H54 (cell line): ENCODE results near the gene CBLL2.
"Not testable (repeated sequence)": the region's sequence is repeated elsewhere in the genome, so short reads cannot be mapped to it uniquely, and the experiment has no call there.

ENCODE experiments used
- DNase-seq: peaks from one replicate; pipeline ENCODE4 v3.0.0; 2011; ENCODE audit warnings: low spot score, mixed read lengths; ENCODE audit not compliant: insufficient read length
- FAIRE-seq: peaks from 3 replicates; lab custom pipeline; 2011; peaks lifted over from hg19 to GRCh38; lab: Jason Lieb, UNC
- POLR2A ChIP-seq: IDR thresholded peaks from 2 replicates; pipeline ENCODE4 v1.6.1; 2011; ENCODE audit warnings: low read depth, mild to moderate bottlenecking, low read length

Gene CBLL2, protein sequence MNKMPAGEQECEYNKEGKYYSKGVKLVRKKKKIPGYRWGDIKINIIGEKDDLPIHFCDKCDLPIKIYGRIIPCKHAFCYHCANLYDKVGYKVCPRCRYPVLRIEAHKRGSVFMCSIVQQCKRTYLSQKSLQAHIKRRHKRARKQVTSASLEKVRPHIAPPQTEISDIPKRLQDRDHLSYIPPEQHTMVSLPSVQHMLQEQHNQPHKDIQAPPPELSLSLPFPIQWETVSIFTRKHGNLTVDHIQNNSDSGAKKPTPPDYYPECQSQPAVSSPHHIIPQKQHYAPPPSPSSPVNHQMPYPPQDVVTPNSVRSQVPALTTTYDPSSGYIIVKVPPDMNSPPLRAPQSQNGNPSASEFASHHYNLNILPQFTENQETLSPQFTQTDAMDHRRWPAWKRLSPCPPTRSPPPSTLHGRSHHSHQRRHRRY

GRCh38 chrX:22272613-22273012, at the start of gene CBLL2:
Gene CBLL2, plus strand, starts transcription at chrX:22272913. Its CDS starts 79 bp downstream, at chrX:22272992.
- TF ChIP-seq POLR2A, result no peak
- FAIRE-seq, result no peak
- no peak for DNase-seq

GRCh38 chrX:22234380-22234779, 38.3 kb upstream of the CBLL2 start:
- DNase-seq, result no peak
- FAIRE-seq, result no peak
- no peak for TF ChIP-seq POLR2A

- DNase-seq (no peak), FAIRE-seq (no peak)
- no peak for TF ChIP-seq POLR2A
Measured at GRCh38 chrX:22237479-22237878, 35.2 kb upstream of the CBLL2 start.

- FAIRE-seq, result no peak
Measured at GRCh38 chrX:22246620-22247019, 26.1 kb upstream of the CBLL2 start.

DNA sequence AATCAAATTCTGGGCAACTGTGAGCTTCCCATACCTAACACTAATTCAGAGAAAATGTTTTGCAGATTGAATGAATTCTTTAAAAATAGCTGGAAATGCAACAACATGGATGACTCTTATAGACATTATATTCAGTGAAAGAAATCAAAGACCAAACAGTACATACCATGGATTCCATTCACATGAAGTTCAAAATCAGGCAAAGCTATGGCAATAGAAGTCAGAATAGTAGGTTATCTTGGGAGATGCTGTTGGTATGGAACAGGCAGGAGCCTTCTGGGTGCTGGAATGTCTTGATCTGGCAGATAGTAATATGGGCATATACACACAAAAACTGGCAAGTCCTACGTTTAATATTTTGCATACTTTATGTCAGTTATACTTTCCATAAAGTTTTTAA, 25.5 kb upstream of the CBLL2 start:
- DNase-seq, result no peak
- no peak for TF ChIP-seq POLR2A
- no peak for FAIRE-seq

More at GRCh38 chrX:22246620-22247019, 26.1 kb upstream of the CBLL2 start:
- no peak for TF ChIP-seq POLR2A
- DNase-seq, result no peak

DNA sequence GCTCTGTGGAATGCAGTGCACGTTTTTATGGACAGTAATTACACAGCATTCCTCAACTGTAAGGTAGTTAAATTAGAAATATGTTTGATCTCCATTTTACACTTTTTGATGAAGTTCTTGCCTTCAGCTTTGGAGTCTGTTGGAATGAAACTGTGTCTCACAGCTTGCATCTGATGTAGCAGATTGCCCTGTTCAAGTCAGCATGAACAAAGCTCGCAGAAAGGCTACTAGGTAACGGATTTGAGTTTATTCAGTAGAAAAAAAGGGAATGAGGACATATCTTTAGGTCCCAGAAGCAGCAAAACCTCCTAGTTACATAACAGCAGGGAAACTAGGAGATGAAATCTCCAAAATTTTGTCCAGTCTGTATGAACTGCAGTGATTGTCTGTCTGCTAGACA, 24.3 kb upstream of the CBLL2 start:
- DNase-seq (no peak), FAIRE-seq (no peak)
- TF ChIP-seq POLR2A, result no peak

DNA sequence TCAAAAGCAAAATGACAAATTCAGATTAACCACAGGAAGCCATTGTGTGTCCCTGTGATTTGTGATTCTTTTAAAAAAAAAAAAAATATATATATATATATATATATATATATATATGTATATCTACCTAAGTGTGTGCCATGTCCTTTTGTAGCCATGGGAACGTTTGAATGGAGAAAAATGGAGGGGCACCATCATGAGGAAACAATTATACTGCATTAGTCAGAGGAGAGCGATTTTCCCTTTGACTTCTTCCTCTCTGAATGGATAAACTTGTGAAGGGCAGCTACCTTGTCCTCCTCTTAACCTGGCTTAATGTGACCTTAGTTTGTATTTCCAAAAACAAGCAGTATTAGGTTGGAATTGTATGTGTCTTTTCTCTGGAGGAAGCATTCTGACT, 23.3 kb upstream of the CBLL2 start:
- no peak for TF ChIP-seq POLR2A
- no peak for FAIRE-seq
- no peak for DNase-seq

GRCh38 chrX:22268706-22269105, 4.0 kb upstream of the CBLL2 start:
- no peak for TF ChIP-seq POLR2A
- DNase-seq (no peak), FAIRE-seq (no peak)

GRCh38 chrX:22273714-22274317, 1.1 kb downstream of the CBLL2 start:
- FAIRE-seq (no peak), DNase-seq (no peak)
- no peak for TF ChIP-seq POLR2A

DNA sequence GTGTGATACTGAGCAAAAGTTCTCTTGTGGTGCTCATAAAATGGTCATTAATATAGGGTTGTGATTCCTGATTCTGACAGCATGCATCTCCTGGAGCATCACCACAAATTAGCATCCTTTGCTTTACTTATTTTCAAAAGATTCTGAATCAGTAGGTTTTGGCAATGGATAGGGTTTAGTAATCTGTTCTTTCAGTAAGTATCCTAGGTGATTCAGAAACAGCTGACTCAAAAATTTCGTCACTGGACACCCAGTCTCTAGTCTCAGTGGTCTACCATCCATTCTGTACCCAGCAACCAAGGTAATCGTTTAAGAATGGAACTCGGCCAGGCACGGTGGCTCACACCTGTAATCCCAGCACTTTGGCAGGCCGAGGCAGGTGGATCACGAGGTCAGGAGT, 4.1 kb downstream of the CBLL2 start:
- DNase-seq, result no peak
- no peak for FAIRE-seq
- no peak for TF ChIP-seq POLR2A

GRCh38 chrX:22278375-22278774, 5.7 kb downstream of the CBLL2 start:
- no peak for TF ChIP-seq POLR2A
- no peak for FAIRE-seq
- no peak for DNase-seq

DNA sequence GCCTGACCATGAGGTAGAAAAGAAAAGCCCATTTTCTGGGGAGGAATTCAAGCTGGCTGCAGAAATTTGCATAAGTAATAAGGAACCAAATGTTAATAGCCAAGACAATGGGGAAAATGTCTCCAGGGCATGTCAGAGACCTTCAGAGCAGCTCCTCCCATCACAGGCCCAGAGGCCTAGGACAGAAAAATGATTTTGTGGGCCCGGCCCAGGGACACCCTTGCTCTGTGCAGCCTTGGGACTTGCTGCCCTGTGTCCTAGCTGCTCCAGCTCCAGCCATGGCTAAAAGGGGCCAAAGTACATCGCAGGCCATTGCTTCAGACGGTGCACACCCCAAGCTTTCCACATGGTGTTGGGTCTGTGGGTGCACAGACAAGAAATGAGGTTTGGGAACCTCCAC, 16.5 kb downstream of the CBLL2 start:
- FAIRE-seq, DNase-seq: not testable (repeated sequence)

- DNase-seq (no peak), FAIRE-seq (no peak)
- no peak for TF ChIP-seq POLR2A
Measured at GRCh38 chrX:22296871-22297270, 24.2 kb downstream of the CBLL2 start.

DNA sequence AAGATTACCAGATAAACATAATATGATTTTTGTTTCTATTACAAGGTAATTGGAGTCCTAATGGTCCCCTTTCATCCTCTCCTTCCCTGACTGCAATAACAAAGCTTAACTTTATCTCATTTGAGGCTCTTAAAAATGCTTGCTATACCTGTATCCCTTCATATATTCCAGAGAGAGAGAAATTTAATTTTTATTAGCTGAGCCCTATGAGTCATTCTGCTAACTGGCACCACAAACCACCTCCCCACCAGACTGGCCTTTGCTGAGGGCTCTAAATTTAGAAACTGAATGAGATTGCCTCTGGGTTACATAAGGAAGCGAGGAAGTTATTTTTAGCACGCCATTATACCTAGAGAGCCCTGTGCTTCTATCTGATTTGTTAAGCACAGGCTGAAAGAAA, 27.4 kb downstream of the CBLL2 start:
- peak; percentile 3 for DNase-seq
- FAIRE-seq, result no peak
- TF ChIP-seq POLR2A, result no peak

DNA sequence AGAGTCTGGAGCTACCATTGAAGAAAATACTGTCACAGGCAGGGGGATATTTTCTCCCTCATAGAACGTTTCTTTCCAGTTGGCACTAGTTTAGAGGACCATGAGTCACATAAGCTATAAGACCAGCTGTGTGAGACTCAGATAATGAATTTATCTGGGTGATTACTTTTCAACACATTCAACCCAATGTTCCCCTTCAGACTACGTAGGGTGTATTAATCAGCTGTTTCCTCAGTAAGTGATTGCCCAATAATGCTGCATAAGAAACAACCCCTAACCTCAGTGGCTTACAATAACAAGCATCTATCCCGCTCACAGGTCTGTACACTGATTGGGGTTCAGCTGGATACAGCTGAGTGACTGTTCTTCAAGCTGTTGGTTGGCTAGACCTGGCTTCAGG, 38.1 kb downstream of the CBLL2 start:
- TF ChIP-seq POLR2A, result no peak
- DNase-seq (no peak), FAIRE-seq (no peak)
